UCSD-AML1 (cell line): ENCODE measurements around the gene USP48.
"Not testable (repeated sequence)": the region's sequence is repeated elsewhere in the genome, so short reads cannot be mapped to it uniquely, and the experiment has no call there.

Source experiments
- DNase-seq: peaks from one replicate; lab custom pipeline; 2025; ENCODE audit not compliant: unreplicated experiment; lab: John Stamatoyannopoulos, UW

The USP48 gene

DNA sequence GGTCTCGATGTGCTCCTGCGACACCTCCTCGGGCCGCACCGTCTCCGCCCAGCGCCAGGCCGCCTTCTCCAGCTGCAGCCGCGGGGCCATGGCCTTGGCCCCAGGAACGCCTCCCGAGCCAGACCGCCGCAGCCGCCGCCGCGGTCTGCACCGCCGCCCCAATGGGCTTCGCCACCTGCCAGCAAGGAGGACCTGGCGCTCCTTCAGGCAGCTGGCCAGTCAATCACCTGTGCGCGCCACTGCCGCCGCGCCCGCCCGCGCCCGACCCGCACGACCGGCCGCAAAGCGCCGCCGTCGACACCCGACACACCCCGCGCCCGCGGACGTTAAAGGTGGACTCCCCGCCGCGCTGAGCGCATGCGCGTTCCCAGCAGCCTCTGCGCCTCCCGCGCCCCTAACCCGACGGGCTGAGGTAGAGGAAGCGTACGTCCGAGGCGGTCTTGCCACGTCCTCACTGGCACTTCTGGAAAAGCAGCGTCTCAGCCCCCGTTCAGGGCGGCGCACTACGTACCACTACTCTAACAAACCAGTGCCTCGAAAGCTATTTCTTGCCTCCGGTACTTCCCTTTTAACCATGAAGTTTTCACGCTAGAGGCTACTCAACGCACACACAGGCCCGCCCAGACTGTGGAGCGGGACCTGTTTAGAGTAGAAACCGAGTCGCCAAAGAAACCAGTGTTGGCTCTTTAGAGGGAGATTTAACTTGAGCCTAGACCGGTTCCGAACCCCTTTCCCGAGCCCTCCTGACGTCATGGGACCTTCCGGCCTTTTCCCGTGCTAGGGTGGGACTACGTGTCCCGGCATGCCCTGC is at the start of gene USP48:
TSS of gene USP48 (minus strand) at position 282 of the 811 bp plus-strand sequence. CDS start at position 90, 192 bp downstream.
- DNase-seq, result peak; percentile 98

- DNase-seq, result no peak
These were observed 48.6 kb upstream of the USP48 start for GRCh38 chr1:21831454-21831970.

DNA sequence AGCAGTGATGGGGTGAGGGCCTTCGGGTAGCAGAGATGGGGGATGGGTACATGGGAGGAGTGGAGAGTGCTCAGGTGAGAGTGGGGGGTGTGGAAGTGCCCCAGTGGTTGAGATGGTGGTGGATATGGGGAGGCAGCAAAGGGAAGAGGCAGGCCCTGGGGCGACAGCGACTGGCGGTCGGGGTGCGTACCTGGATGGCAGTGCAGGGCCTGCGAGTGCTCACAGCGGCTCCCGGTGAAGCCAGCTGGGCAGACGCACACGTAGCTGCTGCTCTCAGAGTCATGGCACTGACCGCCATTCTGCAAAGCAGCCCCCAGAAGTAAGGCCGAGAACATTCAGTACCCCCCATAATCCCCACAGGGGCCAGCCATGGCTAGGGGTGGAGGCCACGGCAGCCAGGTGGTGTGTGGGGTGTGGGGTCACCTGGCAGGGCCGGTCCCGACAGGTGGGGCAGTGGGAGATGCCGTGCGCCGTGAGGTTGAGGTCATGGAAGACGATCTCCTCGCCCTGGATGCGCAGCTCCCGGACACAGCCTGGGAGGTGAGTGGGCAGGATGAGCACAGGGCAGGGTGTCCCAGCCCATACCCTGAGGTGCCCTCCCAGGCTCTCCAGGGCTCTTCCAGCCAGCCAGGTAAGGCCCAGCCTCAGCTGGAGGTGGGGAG is 48.0 kb upstream of the USP48 start:
- DNase-seq, result no peak

DNA sequence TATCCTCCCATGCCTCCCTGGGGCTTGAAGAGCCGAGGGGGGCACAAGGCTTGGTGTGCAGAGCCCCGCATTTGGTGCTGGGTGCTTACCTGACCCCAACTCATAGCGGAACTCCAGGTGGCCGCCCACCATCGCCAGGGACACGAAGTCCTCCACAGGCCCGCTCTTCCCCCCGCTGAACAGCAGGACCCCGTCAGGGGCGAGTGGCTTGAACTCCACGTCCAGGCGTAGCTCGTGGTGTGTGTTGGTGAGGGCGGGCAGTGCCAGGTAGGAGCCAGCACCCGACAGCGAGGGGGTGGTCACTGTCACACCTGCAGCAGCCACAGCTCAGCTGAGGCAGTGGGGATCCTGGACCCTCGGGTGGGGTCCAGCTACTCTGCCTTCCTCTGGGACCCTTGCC is 46.3 kb upstream of the USP48 start:
- no peak for DNase-seq

DNA sequence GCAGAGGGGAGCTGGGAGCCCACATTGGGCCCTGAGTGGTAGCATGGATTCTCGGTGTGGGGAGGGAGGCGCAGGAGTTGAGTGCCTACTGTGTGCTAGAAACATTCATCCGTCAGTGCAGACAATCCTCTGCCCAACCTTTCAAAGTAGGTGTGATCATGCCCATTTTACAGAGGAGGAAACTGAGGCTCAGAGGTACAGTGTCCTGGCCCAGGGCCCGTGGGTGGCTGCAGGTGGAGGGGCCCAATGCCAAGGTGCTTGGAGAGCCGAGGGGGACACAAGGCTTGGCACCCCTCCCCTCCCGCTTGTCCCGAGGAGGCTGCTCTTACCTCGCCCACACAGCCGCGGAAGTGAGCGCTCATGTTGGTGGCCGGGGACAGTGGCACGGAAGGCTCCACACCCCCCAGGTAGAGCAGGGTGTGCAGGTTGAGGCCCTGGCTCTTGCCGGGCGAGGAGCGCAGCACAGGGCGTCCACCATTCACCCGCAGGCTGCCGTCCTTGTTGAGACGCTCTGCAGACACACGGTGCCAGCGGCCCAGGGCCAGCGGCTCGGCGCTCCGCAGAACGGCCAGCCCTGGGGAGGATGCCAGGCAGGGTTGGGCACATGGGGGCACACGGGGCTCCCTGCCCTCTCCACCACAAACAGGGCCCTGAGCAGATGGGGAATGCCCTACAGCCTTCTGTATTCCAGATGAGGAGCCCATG is 45.7 kb upstream of the USP48 start:
- no peak for DNase-seq

GRCh38 chr1:21828075-21828474 is 45.1 kb upstream of the USP48 start:
- no peak for DNase-seq

- DNase-seq, result no peak
These were observed 44.3 kb upstream of the USP48 start for GRCh38 chr1:21827141-21827679.

DNA sequence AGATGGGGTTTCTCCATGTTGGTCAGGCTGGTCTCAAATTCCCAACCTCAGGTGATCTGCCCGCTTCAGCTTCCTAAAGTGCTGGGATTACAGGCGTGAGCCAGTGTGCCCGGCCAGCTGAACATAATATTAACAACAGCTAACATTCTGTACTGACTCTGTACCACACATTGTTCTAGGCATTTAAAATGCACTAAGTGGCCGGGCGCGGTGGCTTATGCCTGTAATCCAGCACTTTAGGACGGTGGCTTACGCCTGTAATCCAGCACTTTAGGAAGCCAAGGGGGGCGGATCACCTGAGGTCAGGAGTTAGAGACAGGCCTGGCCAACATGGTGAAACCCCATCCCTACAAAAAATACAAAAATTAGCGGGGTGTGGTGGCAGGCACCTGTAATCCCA is 43.7 kb upstream of the USP48 start:
- DNase-seq, result not testable (repeated sequence)

- DNase-seq, result no peak
These were observed 42.4 kb upstream of the USP48 start for GRCh38 chr1:21825393-21825792.

GRCh38 chr1:21824926-21825325 is 42.0 kb upstream of the USP48 start:
- DNase-seq, result no peak

GRCh38 chr1:21823980-21824702 is 41.2 kb upstream of the USP48 start:
- no peak for DNase-seq

DNA sequence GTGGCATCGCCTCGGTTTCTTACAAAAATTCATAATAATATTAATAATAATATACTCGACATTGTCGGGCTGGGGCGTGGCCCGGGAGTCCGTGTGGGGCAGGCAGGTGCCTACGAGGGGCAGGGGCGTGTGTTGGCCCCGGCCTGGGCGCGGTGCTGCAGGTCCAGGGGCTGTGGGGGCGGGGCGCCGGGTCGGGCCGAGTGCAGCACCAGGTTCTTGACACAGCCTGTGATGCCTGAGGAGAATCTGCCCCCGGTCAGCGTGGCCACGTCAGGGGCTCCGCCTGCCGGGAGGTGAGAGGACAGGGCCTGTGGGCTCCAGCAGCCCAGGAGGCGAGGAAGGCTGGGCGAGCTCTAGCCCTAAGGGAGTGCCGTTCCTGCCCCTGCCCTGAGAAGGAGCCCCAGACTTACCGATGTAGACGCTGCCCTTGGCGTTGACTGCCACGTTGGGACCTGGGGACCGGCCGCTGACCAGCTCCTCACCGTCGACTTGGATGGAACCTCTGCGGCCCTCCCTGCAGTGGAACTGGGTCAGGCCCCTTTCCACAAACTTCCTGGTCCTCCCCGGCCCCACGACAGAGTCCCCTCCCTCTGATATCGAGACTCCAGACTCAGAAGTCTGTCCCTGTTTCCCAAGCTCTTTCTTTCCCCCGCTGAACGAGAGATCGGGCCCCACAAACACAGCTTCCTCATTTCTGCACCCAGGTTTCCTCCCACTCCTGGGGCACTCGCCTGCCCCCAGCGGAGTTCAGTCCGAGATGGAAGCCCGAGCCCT is 40.4 kb upstream of the USP48 start:
- DNase-seq, result no peak

DNA sequence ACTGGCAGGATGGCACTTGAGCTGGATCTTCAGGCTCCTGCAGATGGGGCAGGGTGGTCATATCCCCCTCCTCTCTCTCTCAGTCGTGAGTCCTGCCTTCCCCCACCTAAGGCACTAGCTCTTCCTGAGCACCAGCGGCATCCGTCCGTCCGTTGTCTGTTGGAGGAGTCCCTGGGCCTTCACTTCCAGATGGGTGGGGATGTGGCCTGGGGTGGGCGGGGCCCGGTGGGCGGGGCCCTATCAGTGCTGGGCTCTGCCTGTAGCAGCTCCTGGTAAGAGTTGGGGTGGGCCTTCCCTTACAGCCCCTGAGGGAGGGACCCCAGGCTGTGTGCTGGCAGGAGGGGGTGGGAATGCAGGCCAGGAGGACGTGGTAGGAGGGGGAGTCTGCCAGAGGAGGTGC is 39.4 kb upstream of the USP48 start:
- DNase-seq, result no peak

- no peak for DNase-seq
These were observed 38.6 kb upstream of the USP48 start for GRCh38 chr1:21821385-21822019.

DNA sequence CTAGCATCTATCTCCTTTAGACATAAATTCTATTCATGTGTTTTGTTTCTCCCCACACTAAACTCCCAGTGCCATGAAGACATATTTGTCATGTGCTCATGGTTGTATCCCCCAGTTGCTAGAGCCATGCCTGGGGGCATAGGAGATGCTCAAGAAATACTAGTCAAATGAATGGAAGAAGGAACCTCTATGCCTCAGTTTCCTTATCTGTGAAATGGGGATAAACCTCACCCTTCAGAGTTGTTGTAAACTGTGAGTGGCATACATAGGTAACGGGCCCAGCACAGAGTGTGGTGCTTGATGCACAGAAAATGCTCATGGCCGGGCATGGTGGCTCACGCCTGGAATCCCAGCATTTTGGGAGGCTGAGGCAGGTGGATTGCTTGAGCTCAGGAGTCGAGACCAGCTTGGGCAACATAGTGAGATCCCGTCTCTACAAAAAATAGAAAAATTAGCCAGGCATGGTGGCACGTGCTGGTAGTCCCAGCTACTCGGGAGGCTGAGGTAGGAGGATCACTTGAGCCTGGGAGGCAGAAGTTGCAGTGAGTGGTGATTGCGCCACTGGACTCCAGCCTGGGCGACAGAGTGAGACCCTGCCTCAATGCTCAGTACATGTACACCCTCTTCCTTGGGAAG is 37.8 kb upstream of the USP48 start:
- DNase-seq, result no peak

- peak; percentile 65 for DNase-seq
These were observed 35.7 kb upstream of the USP48 start for GRCh38 chr1:21818656-21819055.

DNA sequence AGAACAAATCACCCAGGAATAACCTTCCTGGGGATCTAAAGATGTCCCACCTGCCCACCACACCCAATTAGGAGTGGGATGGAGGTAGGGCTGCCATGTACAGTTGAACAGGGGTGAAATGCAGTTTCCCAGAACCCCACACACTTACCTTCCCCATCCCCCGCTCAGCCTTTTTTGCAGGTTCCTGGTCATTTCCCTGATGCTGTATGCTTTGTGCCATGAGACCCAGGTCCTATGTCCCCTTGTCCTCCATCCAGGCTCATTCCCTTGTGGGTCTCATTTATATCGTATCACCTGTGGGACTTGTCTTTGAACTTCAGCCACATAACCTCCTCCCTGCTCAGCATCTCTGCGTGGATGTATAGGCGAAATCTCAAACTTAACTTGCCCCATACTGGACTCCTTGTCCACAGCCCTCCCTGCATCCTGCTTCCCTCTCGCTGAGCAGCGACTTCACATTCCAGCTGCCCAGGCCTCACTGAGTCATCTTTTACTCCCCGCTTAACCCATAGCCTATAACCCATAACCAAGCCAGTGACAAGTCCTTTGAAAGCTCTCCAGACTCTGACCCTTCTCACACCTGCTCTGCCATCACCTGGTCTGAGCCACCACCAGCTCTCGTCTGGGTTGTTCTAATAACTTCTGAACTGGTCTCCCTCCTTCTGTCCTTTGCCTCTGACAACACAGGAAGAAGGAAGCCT is 33.8 kb upstream of the USP48 start:
- no peak for DNase-seq

DNA sequence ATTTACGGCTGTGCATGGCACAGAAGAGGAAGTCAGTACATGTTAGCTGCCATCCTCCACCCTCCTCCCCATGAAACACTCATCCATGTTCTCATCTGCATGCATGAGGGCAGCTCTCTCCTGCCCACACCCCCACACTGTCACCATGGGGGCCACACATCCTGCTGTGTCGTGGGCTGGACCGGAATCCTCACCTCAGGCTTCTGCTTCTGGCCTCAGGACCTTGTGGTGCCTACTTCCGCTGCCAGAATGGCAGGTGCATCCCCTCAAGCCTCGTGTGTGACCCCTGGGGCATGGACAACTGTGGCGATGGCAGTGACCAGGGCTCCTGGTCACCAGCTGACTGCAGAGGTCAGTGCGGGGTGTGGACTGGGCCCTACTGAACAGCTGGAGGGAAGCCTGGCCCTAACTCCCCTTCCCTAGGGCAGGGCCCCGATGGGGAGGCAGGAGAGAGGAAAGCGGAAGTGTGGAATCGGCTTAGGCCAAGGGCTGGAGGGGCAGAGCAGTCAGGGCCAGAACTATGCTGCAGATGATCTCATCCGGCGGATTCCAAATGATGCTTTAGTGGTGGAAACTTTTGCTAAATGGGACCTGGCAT is 32.9 kb upstream of the USP48 start:
- DNase-seq, result peak; percentile 86
